B cell (primary cell): ENCODE results near the gene C3orf18. TPM values are rescaled to one million over a fixed set of nuclear protein-coding genes. Genes with fewer than 3 reads are reported as not detected.

Experiments used
- ATAC-seq: fragments of 200-7000 bp; cut with Tn5 transposase; one replicate; pipeline ENCODE4 v1.10.0; 2021; ENCODE audit warnings: low read depth, mild to moderate bottlenecking, moderate number of reproducible peaks, moderate library complexity
- CTCF ChIA-PET: fragments of 350-600 bp; sonication (Branson Sonifier 250); formaldehyde crosslinking; loops from one replicate; lab custom pipeline; 2021; ENCODE audit warnings: antibody characterized with exemption, inconsistent platforms; lab: Charles Lee
- POLR2A ChIA-PET: fragments of 350-600 bp; sonication (Branson Sonifier 250); formaldehyde crosslinking; loops from one replicate; lab custom pipeline; 2021; ENCODE audit warnings: antibody characterized with exemption; lab: Charles Lee
- DNase-seq: peaks from one replicate; pipeline ENCODE4 v3.0.0; 2013
- H2AFZ ChIP-seq: 2 replicates; pipeline ENCODE4 v1.6.1; 2012; ENCODE audit warnings: mild to moderate bottlenecking, low read depth, low read length; ENCODE audit not compliant: insufficient read depth, poor library complexity, severe bottlenecking
- H3K27ac ChIP-seq, 2 donors: 1 replicate in 1 of 2; 2 replicates in 1 of 2; pipeline ENCODE4 v1.5.1; 2012 to 2013; ENCODE audit warnings: low read length in 2 of 2, mild to moderate bottlenecking in 2 of 2, moderate library complexity in 1 of 2
- H3K27me3 ChIP-seq, 4 experiments: fragments of 200-600 bp in 1 of 4; sonication (generic) in 1 of 4; replicated peaks in 1 of 4; 1 replicate in 2 of 4; 2 replicates in 2 of 4; pipeline versions ENCODE4 v1.6.1 to v1.7.0; 2013 to 2016; ENCODE audit warnings: low read length in 3 of 4, mild to moderate bottlenecking in 2 of 4, mixed read lengths in 1 of 4, moderate library complexity in 1 of 4; ENCODE audit not compliant: insufficient read depth in 4 of 4, control insufficient read depth in 3 of 4; ENCODE audit errors: control extremely low read depth in 1 of 4
- H3K36me3 ChIP-seq, 2 experiments: replicated peaks in 1 of 2; 1 replicate in 1 of 2; 2 replicates in 1 of 2; pipeline versions ENCODE4 v1.6.1 to v1.7.1; 2013; ENCODE audit warnings: low read length in 1 of 2; ENCODE audit not compliant: insufficient read depth in 2 of 2, control insufficient read depth in 1 of 2; ENCODE audit errors: control extremely low read depth in 1 of 2, extremely low read depth in 1 of 2
- H3K4me1 ChIP-seq, 2 donors: fragments of 200-600 bp in 1 of 2; sonication (generic) in 1 of 2; 1 replicate in 1 of 2; 2 replicates in 1 of 2; pipeline versions ENCODE4 v1.5.1 to v1.6.1; 2013 to 2017; ENCODE audit warnings: low read length in 2 of 2; ENCODE audit not compliant: control insufficient read depth in 2 of 2, insufficient read depth in 2 of 2
- H3K4me2 ChIP-seq: replicated peaks from 2 replicates; pipeline ENCODE3; 2012; ENCODE audit warnings: mild to moderate bottlenecking, low read depth, low read length; ENCODE audit not compliant: poor library complexity, severe bottlenecking
- H3K4me3 ChIP-seq, 5 experiments: fragments of 200-600 bp in 1 of 5; sonication (generic) in 1 of 5; 1 replicate in 3 of 5; 2 replicates in 2 of 5; pipeline versions ENCODE4 v1.5.1 to v1.7.0; 2011 to 2016; ENCODE audit warnings: low read length in 4 of 5, mild to moderate bottlenecking in 4 of 5, low read depth in 2 of 5, control low read depth in 1 of 5, moderate library complexity in 1 of 5; ENCODE audit not compliant: insufficient read depth in 1 of 5; ENCODE audit errors: control extremely low read depth in 1 of 5, extremely low read depth in 1 of 5
- H3K79me2 ChIP-seq: fragments of 200-600 bp; sonication (generic); one replicate; pipeline ENCODE4 v1.6.0; 2016; ENCODE audit warnings: low read length; ENCODE audit not compliant: control insufficient read depth, insufficient read depth
- H3K9ac ChIP-seq: fragments of 200-600 bp; sonication (generic); 2 replicates; pipeline ENCODE4 v1.6.1; 2017; ENCODE audit warnings: mild to moderate bottlenecking, low read length, moderate library complexity
- H3K9me3 ChIP-seq, 3 donors: one replicate each; pipeline versions ENCODE4 v1.6.1 to v1.7.1; 2013; ENCODE audit warnings: low read length in 2 of 3; ENCODE audit not compliant: control insufficient read depth in 2 of 3, insufficient read depth in 1 of 3; ENCODE audit errors: control extremely low read depth in 1 of 3
- H4K20me1 ChIP-seq: 2 replicates; pipeline ENCODE4 v1.6.0; 2012; ENCODE audit warnings: mild to moderate bottlenecking, low read length; ENCODE audit not compliant: insufficient read depth, control insufficient read depth, poor library complexity, severe bottlenecking
- H3K27ac Mint-ChIP-seq: one replicate; pipeline ENCODE4 v1.8.0; 2021; ENCODE audit warnings: mixed read lengths
- H3K27me3 Mint-ChIP-seq: one replicate; pipeline ENCODE4 v1.8.0; 2021; ENCODE audit warnings: mixed read lengths
- H3K4me1 Mint-ChIP-seq: one replicate; pipeline ENCODE4 v1.8.0; 2021; ENCODE audit warnings: mixed read lengths
- H3K4me3 Mint-ChIP-seq: one replicate; pipeline ENCODE4 v1.8.0; 2021; ENCODE audit warnings: mixed read lengths
- H3K9me3 Mint-ChIP-seq: one replicate; pipeline ENCODE4 v1.8.0; 2022; ENCODE audit warnings: mixed read lengths; ENCODE audit not compliant: insufficient read depth
- CTCF ChIP-seq: fragments of 200-600 bp; IDR thresholded peaks from one replicate; pipeline ENCODE4 v1.8.0; 2022; ENCODE audit warnings: antibody characterized with exemption, mild to moderate bottlenecking
- EZH2 ChIP-seq: IDR thresholded peaks from 2 replicates; pipeline ENCODE4 v1.6.1; 2012; ENCODE audit warnings: borderline replicate concordance, low read depth, mild to moderate bottlenecking, moderate library complexity, low read length; ENCODE audit not compliant: insufficient read depth, poor library complexity, severe bottlenecking
- WGBS: methylation state at CpG from one replicate; pipeline ENCODE4 v1.1.5; 2013; ENCODE audit warnings: missing lambda C conversion rate; ENCODE audit not compliant: insufficient coverage; 5-methylcytosine and 5-hydroxymethylcytosine counted together
- intact Hi-C: fragments of 100-400 bp; cut with micrococcal nuclease; formaldehyde crosslinking; loops from one replicate; pipeline ENCODE4 v1.10.0; 2022
- polyA plus RNA-seq: library from polyadenylated mRNA; depleted of rRNA; stranded (reverse); fragments of >200 nt; gene quantifications from 2 replicates; pipeline ENCODE4 v1.2.3, GENCODE V29; 2012
- total RNA-seq, 2 donors: library from RNA; stranded (reverse); fragments of 120-200 nt in 1 of 2; gene quantifications; 1 replicate in 1 of 2; 2 replicates in 1 of 2; pipeline versions ENCODE4 v1.2.3 to v1.2.4, GENCODE V29; 2013 to 2022

Gene C3orf18
- total and polyA plus RNA-seq, 2 donors (not counting 1 experiment from before 2014, with no cell fraction given), result 14.3 to 15.4 TPM

DNA sequence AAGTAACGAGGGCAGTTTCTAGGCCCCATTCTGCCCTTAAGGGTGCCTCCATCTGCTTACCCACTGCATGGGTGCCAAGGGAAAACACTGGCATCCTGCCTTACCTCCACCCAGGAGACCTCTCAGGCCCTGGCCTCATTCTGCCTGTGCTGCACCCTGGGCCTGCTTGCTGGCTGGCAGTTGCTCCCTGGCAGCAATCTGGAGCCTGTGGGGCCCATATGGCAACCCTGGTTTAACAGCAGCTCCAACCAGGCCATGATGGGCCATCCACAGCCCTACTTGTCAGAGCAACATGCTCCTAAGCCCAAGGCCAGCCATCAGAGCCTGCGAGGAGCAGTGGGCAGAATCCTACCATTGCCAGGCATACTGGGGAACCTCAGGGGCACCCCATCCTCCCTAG is 3.7 kb downstream of the C3orf18 start:
- DNase-seq, result no peak
- Mint-ChIP-seq H3K4me3 (no peak overlapping the region), H3K27me3 (no peaks in the 10 kb centered on the region), H3K27ac (no peak overlapping the region), H3K9me3 (no peaks in the 10 kb centered on the region), H3K4me1 (peaks cover 16% of the 10 kb centered on the region)
- ChIA-PET CTCF (interaction anchor here (0.7 kb wide), 1 partner anchor 52 kb away, joined by 4 read pairs; no protein-coding TSS in a partner anchor), POLR2A (no interaction called here)
- intact Hi-C loops, result no loop called here
- Histone ChIP-seq H3K27me3 (no peaks in the 10 kb centered on the region), H4K20me1 (no peaks in the 10 kb centered on the region), H3K27ac (no peak overlapping the region), H3K4me1 (peaks cover 11 to 22% of the 10 kb centered on the region in 2 donors), H3K36me3 (no peaks in the 10 kb centered on the region), H3K4me2 (no peak overlapping the region), H3K4me3 (no peak overlapping the region), H3K9ac (no peak overlapping the region), H2AFZ (no peak overlapping the region), H3K79me2 (peaks cover 4% of the 10 kb centered on the region), H3K9me3 (no peaks in the 10 kb centered on the region)
- 96% methylated on average over 2 of the region's 2 CpGs for WGBS
- no peak for TF ChIP-seq EZH2
- TF ChIP-seq CTCF, result no peak
- ATAC-seq, result no peak

GRCh38 chr3:50562861-50563260 is 4.7 kb downstream of the C3orf18 start:
- H3K4me3 ChIP-seq, result no peak overlapping the region
- no peak for DNase-seq
- Mint-ChIP-seq H3K4me3 (no peak overlapping the region), H3K27ac (no peak overlapping the region), H3K9me3 (no peaks in the 10 kb centered on the region), H3K4me1 (peaks cover 9% of the 10 kb centered on the region), H3K27me3 (no peaks in the 10 kb centered on the region)
- no peak for ATAC-seq
- POLR2A ChIA-PET, result no interaction called here
- H4K20me1 ChIP-seq, result no peaks in the 10 kb centered on the region
- CTCF ChIA-PET, result interaction anchor here (0.7 to 0.8 kb wide), 2 partner anchors 20 to 53 kb away, joined by 3 to 4 read pairs; no protein-coding TSS in a partner anchor
- TF ChIP-seq EZH2 (no peak), CTCF (no peak)
- H3K9me3 ChIP-seq, result no peaks in the 10 kb centered on the region
- intact Hi-C loops, result no loop called here
- H3K79me2 ChIP-seq, result peaks cover under 1% of the 10 kb centered on the region
- H3K9ac ChIP-seq, result no peak overlapping the region
- H3K4me1 ChIP-seq, result peaks cover 6 to 12% of the 10 kb centered on the region in 2 donors
- 38% methylated on average over 1 of the region's 2 CpGs for WGBS
- H3K27me3 ChIP-seq, result no peaks in the 10 kb centered on the region
- no peak overlapping the region for H3K4me2 ChIP-seq
- no peaks in the 10 kb centered on the region for H3K36me3 ChIP-seq
- H2AFZ ChIP-seq, result no peak overlapping the region
- H3K27ac ChIP-seq, result no peak overlapping the region
